Measurements from ENCODE around the gene MRPL38.
A peak's percentile ranks its signal among the peaks of the same experiment; 100 is the strongest.

MRPL38 gene

GRCh38 chr17:75904749-75905521, at the start of gene MRPL38:
Gene MRPL38, minus strand, starts transcription at chr17:75904884. Its CDS starts 9 bp downstream, at chr17:75904875.
- peak; percentile 96 for DNase-seq (ENCODE audit: low read depth)

GRCh38 chr17:75950855-75951554, 46.3 kb upstream of the MRPL38 start:
- DNase-seq (ENCODE audit: low read depth): peak; percentile 62

GRCh38 chr17:75950421-75950820, 45.7 kb upstream of the MRPL38 start:
- DNase-seq (ENCODE audit: low read depth): no peak

- no peak for DNase-seq (ENCODE audit: low read depth)
Measured at GRCh38 chr17:75945211-75945610, 40.5 kb upstream of the MRPL38 start.

GRCh38 chr17:75943491-75943890, 38.8 kb upstream of the MRPL38 start:
- no peak for DNase-seq (ENCODE audit: low read depth)

- DNase-seq (ENCODE audit: low read depth): no peak
Measured at GRCh38 chr17:75942473-75942872, 37.8 kb upstream of the MRPL38 start.

- DNase-seq (ENCODE audit: low read depth): no peak
Measured at GRCh38 chr17:75941442-75941819, 36.7 kb upstream of the MRPL38 start.

GRCh38 chr17:75940727-75941441, 36.2 kb upstream of the MRPL38 start, which contains the start of gene FBF1:
Gene FBF1, minus strand, starts transcription at chr17:75941042. Its CDS starts 2,893 bp downstream, at chr17:75938149.
- DNase-seq (ENCODE audit: low read depth): peak; percentile 96

- DNase-seq (ENCODE audit: low read depth): no peak
Measured at GRCh38 chr17:75937652-75938051, 33.0 kb upstream of the MRPL38 start.

- no peak for DNase-seq (ENCODE audit: low read depth)
Measured at GRCh38 chr17:75933808-75934207, 29.1 kb upstream of the MRPL38 start.

- no peak for DNase-seq (ENCODE audit: low read depth)
Measured at GRCh38 chr17:75932852-75933251, 28.2 kb upstream of the MRPL38 start.

- DNase-seq (ENCODE audit: low read depth): no peak
Measured at GRCh38 chr17:75931062-75931461, 26.4 kb upstream of the MRPL38 start.

- DNase-seq (ENCODE audit: low read depth): peak; percentile 25
Measured at GRCh38 chr17:75927286-75927922, 22.7 kb upstream of the MRPL38 start.

- DNase-seq (ENCODE audit: low read depth): no peak
Measured at GRCh38 chr17:75926456-75926855, 21.8 kb upstream of the MRPL38 start.

- no peak for DNase-seq (ENCODE audit: low read depth)
Measured at GRCh38 chr17:75925912-75926311, 21.2 kb upstream of the MRPL38 start.

GRCh38 chr17:75925103-75925502, 20.4 kb upstream of the MRPL38 start:
- DNase-seq (ENCODE audit: low read depth): no peak

GRCh38 chr17:75922963-75923874, 18.5 kb upstream of the MRPL38 start:
- no peak for DNase-seq (ENCODE audit: low read depth)

GRCh38 chr17:75922173-75922961, 17.7 kb upstream of the MRPL38 start:
- DNase-seq (ENCODE audit: low read depth): no peak

GRCh38 chr17:75921596-75921995, 16.9 kb upstream of the MRPL38 start:
- DNase-seq (ENCODE audit: low read depth): no peak

- DNase-seq (ENCODE audit: low read depth): no peak
Measured at GRCh38 chr17:75920045-75920560, 15.4 kb upstream of the MRPL38 start.
